WTC11 (cell line): ENCODE data around the gene ELP4. TPM values are rescaled to one million over a fixed set of nuclear protein-coding genes. Genes with fewer than 3 reads are reported as not detected.

Experiments used
- ATAC-seq: fragments of 200-7000 bp; cut with Tn5 transposase; 2 replicates; pipeline ENCODE4 v1.10.0; 2021; ENCODE audit warnings: mild to moderate bottlenecking, moderate library complexity
- CTCF ChIA-PET: fragments of 300-600 bp; sonication (Branson Sonifier 250); formaldehyde crosslinking; loops from one replicate; lab custom pipeline; 2021; ENCODE audit warnings: antibody characterized with exemption; lab: Charles Lee
- POLR2A ChIA-PET: fragments of 350-600 bp; sonication (Branson Sonifier 250); formaldehyde crosslinking; loops from one replicate; lab custom pipeline; 2021; ENCODE audit warnings: antibody characterized with exemption; lab: Charles Lee
- DNase-seq: peaks from one replicate; pipeline ENCODE4 v3.0.0; 2021; ENCODE audit warnings: low spot score
- H3K27ac Mint-ChIP-seq: 2 replicates; pipeline ENCODE4 v1.8.0; 2021; ENCODE audit warnings: mixed read lengths
- H3K27me3 Mint-ChIP-seq: 2 replicates; pipeline ENCODE4 v1.8.0; 2021; ENCODE audit warnings: low read depth, mild to moderate bottlenecking, moderate library complexity, mixed read lengths
- H3K36me3 Mint-ChIP-seq: 2 replicates; pipeline ENCODE4 v1.8.0; 2021; ENCODE audit warnings: mixed read lengths
- H3K4me1 Mint-ChIP-seq: 2 replicates; pipeline ENCODE4 v1.8.0; 2022; ENCODE audit warnings: mixed read lengths
- H3K4me3 Mint-ChIP-seq: 2 replicates; pipeline ENCODE4 v1.8.0; 2021; ENCODE audit warnings: mild to moderate bottlenecking, moderate library complexity, mixed read lengths
- H3K9me3 Mint-ChIP-seq: 2 replicates; pipeline ENCODE4 v1.8.0; 2021; ENCODE audit warnings: mixed read lengths
- CREM ChIP-seq: sonication (generic); formaldehyde crosslinking; IDR thresholded peaks from 2 replicates; pipeline ENCODE4 v1.8.1; 2022; ENCODE audit warnings: mild to moderate bottlenecking, missing genetic modification reagents, moderate library complexity
- GRHL2 ChIP-seq: fragments of 250-450 bp; sonication (Bioruptor Pico); IDR thresholded peaks from 2 replicates; pipeline ENCODE4 v1.8.0; 2022; ENCODE audit warnings: mild to moderate bottlenecking, moderate library complexity; ENCODE audit not compliant: insufficient replicate concordance, severe bottlenecking
- NFATC4 ChIP-seq: fragments of 250-450 bp; sonication (Bioruptor Pico); IDR thresholded peaks from 2 replicates; pipeline ENCODE4 v1.9.0; 2021; ENCODE audit warnings: mild to moderate bottlenecking
- NR2C2 ChIP-seq: sonication (generic); formaldehyde crosslinking; IDR thresholded peaks from 2 replicates; pipeline ENCODE4 v1.8.0; 2022; ENCODE audit warnings: mild to moderate bottlenecking, missing genetic modification reagents
- RELA ChIP-seq: sonication (generic); formaldehyde crosslinking; IDR thresholded peaks from 2 replicates; pipeline ENCODE4 v1.8.1; 2022; ENCODE audit warnings: missing genetic modification reagents, mild to moderate bottlenecking, borderline replicate concordance
- RORB ChIP-seq: fragments of 250-450 bp; sonication (Bioruptor Pico); IDR thresholded peaks from 2 replicates; pipeline ENCODE4 v1.9.0; 2021; ENCODE audit warnings: mild to moderate bottlenecking
- TEAD1 ChIP-seq: sonication (generic); formaldehyde crosslinking; IDR thresholded peaks from 2 replicates; pipeline ENCODE4 v1.8.0; 2022; ENCODE audit warnings: mild to moderate bottlenecking, missing genetic modification reagents
- ZNF219 ChIP-seq: sonication (generic); formaldehyde crosslinking; IDR thresholded peaks from 2 replicates; pipeline ENCODE4 v1.8.0; 2023; ENCODE audit warnings: missing genetic modification reagents, mild to moderate bottlenecking, borderline replicate concordance
- total RNA-seq: library from RNA; stranded (reverse); gene quantifications from 3 replicates; pipeline ENCODE4 v1.2.3, GENCODE V29; 2021
- TF ChIP-seq, protein P1 (sequence below): sonication (generic); formaldehyde crosslinking; IDR thresholded peaks from 2 replicates; pipeline ENCODE4 v1.8.1; 2022; ENCODE audit warnings: missing genetic modification reagents, borderline replicate concordance
- TF ChIP-seq, protein P2 (sequence below): sonication (generic); formaldehyde crosslinking; IDR thresholded peaks from 2 replicates; pipeline ENCODE4 v1.8.1; 2022; ENCODE audit warnings: mild to moderate bottlenecking, moderate library complexity, missing genetic modification reagents
- TF ChIP-seq, protein P3 (sequence below): sonication (generic); formaldehyde crosslinking; IDR thresholded peaks from 2 replicates; pipeline ENCODE4 v1.8.0; 2022; ENCODE audit warnings: missing genetic modification reagents
- TF ChIP-seq, protein P4 (sequence below): fragments of 250-450 bp; sonication (Bioruptor Pico); IDR thresholded peaks from 2 replicates; pipeline ENCODE4 v1.8.0; 2021; ENCODE audit warnings: mild to moderate bottlenecking

The ELP4 gene
- total RNA-seq, 1 experiment from 2014 or later: 14.6 TPM

DNA sequence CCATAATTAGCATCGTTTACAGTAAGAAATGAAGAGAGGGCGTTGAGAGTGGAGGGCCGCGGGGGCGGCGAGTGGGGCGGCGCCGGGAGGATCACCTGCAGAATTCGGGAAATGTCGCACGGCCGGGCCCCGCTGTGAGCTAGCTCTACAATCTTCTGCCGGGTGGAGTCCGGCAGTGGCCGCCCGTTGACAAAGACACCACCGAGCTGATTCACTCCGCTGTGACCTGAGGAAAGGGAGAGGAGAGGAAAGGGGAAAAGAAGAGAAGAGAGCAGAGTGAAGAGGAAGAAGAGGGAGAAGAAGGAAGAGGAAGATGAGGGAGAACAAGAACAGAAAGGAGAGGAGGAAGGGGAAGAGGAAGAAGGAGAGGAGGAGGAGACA is 293.0 kb downstream of the ELP4 start:
- Mint-ChIP-seq H3K4me1 (peaks cover 70% of the 10 kb centered on the region), H3K36me3 (no peaks in the 10 kb centered on the region), H3K4me3 (no peak overlapping the region), H3K27ac (no peak overlapping the region), H3K9me3 (no peaks in the 10 kb centered on the region), H3K27me3 (peaks cover 100% of the 10 kb centered on the region)
- DNase-seq (peak; percentile 60), ATAC-seq (no peak)
- TF ChIP-seq, protein P1, sequence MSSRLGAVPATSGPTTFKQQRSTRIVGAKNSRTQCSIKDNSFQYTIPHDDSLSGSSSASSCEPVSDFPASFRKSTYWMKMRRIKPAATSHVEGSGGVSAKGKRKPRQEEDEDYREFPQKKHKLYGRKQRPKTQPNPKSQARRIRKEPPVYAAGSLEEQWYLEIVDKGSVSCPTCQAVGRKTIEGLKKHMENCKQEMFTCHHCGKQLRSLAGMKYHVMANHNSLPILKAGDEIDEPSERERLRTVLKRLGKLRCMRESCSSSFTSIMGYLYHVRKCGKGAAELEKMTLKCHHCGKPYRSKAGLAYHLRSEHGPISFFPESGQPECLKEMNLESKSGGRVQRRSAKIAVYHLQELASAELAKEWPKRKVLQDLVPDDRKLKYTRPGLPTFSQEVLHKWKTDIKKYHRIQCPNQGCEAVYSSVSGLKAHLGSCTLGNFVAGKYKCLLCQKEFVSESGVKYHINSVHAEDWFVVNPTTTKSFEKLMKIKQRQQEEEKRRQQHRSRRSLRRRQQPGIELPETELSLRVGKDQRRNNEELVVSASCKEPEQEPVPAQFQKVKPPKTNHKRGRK (CRISPR knock-in tag): peak; percentile 75; the same call in 1 of the 2 replicates
- TF ChIP-seq, protein P2, sequence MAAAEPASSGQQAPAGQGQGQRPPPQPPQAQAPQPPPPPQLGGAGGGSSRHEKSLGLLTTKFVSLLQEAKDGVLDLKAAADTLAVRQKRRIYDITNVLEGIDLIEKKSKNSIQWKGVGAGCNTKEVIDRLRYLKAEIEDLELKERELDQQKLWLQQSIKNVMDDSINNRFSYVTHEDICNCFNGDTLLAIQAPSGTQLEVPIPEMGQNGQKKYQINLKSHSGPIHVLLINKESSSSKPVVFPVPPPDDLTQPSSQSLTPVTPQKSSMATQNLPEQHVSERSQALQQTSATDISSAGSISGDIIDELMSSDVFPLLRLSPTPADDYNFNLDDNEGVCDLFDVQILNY (CRISPR knock-in tag): no peak
- ChIA-PET CTCF (interaction anchor here (1.0 kb wide), 1 partner anchor 18 kb away, joined by 5 read pairs; no protein-coding TSS in a partner anchor), POLR2A (no interaction called here)

DNA sequence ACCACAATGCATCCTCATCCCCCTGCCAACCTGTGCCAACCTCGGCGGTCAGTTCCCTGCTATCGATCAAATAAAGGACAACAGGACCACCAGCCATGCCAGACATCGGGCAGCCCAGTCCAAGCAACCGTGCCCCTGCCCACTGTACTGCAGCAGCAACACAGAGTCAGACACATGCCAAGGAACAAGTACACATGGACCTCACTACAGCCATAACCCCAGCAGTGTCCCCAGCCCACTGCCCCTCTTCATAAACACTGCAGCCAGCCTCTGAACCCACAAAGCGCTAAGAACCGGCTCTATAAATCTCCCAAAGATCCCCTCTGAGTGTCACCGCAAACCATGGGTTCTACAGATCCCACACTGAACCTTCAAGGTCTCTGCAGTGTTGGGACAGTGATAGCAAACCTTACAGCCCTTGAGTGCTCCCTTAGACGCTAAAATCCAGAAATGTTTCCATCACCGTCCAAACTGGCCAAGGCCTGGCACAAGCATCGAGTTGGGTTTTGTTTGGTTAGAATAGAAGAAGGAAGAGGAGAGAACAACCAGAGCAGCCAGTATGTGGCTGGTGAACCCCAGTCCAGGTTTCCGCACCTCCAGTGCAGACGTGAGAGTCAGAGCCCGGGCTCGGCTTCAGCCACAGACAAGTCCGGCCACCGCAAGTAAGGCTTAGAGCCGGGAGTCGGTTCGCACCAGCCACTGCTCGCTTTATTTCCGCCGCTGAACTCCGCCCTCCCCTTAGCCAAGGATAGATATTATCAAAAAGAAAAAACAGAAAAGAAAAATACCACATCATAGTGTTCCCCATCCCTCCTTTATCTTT is 293.6 kb downstream of the ELP4 start:
- peak overlapping the region; percentile 10; the same call in 1 of the 2 replicates for H3K4me3 Mint-ChIP-seq
- ChIA-PET POLR2A (no interaction called here), CTCF (interaction anchor here (2.2 kb wide), 1 partner anchor 155 kb away, joined by 9 read pairs; no protein-coding TSS in a partner anchor)
- H3K9me3 Mint-ChIP-seq: no peaks in the 10 kb centered on the region
- no peak for ATAC-seq
- peaks cover 100% of the 10 kb centered on the region for H3K27me3 Mint-ChIP-seq
- peaks cover 72% of the 10 kb centered on the region for H3K4me1 Mint-ChIP-seq
- no peaks in the 10 kb centered on the region for H3K36me3 Mint-ChIP-seq
- DNase-seq: peak; percentile 52
- TF ChIP-seq NFATC4 (CRISPR knock-in tag) (no peak), ZNF219 (CRISPR knock-in tag) (no peak), CREM (CRISPR knock-in tag) (no peak), NR2C2 (no peak), GRHL2 (no peak), RELA (no peak)
- TF ChIP-seq, protein P3, sequence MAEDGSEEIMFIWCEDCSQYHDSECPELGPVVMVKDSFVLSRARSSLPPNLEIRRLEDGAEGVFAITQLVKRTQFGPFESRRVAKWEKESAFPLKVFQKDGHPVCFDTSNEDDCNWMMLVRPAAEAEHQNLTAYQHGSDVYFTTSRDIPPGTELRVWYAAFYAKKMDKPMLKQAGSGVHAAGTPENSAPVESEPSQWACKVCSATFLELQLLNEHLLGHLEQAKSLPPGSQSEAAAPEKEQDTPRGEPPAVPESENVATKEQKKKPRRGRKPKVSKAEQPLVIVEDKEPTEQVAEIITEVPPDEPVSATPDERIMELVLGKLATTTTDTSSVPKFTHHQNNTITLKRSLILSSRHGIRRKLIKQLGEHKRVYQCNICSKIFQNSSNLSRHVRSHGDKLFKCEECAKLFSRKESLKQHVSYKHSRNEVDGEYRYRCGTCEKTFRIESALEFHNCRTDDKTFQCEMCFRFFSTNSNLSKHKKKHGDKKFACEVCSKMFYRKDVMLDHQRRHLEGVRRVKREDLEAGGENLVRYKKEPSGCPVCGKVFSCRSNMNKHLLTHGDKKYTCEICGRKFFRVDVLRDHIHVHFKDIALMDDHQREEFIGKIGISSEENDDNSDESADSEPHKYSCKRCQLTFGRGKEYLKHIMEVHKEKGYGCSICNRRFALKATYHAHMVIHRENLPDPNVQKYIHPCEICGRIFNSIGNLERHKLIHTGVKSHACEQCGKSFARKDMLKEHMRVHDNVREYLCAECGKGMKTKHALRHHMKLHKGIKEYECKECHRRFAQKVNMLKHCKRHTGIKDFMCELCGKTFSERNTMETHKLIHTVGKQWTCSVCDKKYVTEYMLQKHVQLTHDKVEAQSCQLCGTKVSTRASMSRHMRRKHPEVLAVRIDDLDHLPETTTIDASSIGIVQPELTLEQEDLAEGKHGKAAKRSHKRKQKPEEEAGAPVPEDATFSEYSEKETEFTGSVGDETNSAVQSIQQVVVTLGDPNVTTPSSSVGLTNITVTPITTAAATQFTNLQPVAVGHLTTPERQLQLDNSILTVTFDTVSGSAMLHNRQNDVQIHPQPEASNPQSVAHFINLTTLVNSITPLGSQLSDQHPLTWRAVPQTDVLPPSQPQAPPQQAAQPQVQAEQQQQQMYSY (CRISPR knock-in tag): no peak
- TF ChIP-seq, all 79 proteins: peak for 0
- H3K27ac Mint-ChIP-seq: no peak overlapping the region

DNA sequence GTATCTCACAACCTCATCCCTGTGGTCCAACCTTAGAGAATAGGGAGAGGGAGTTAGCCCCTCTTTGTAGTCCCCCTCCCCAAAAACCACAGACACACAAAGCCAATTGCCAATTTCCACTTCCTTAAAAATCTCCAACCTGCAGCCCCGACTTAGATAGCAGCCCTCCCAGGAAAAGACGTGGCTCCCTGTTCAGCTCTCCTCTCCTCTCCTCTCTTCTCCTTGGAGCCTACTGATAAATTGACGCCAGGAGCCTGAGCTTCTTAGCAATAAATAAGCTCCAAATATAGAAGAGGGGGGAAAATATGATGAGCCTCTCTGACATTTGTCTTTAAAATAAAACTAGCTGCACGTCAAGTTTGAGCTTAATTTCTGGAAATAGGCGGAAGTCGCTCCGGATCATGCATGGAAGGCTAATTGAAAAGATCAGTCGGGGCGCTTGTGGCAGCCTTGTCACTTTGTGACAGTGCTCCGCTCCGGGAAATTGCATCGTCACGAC is 294.3 kb downstream of the ELP4 start:
- POLR2A ChIA-PET: no interaction called here
- TF ChIP-seq, protein P4, sequence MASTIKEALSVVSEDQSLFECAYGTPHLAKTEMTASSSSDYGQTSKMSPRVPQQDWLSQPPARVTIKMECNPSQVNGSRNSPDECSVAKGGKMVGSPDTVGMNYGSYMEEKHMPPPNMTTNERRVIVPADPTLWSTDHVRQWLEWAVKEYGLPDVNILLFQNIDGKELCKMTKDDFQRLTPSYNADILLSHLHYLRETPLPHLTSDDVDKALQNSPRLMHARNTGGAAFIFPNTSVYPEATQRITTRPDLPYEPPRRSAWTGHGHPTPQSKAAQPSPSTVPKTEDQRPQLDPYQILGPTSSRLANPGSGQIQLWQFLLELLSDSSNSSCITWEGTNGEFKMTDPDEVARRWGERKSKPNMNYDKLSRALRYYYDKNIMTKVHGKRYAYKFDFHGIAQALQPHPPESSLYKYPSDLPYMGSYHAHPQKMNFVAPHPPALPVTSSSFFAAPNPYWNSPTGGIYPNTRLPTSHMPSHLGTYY: no peak
- no peak for TF ChIP-seq RORB (CRISPR knock-in tag)
- no peak for TF ChIP-seq TEAD1 (CRISPR knock-in tag)
- DNase-seq (no peak), ATAC-seq (no peak)
- Mint-ChIP-seq H3K9me3 (no peaks in the 10 kb centered on the region), H3K4me1 (peaks cover 76% of the 10 kb centered on the region), H3K36me3 (no peaks in the 10 kb centered on the region), H3K27ac (no peak overlapping the region), H3K27me3 (peaks cover 100% of the 10 kb centered on the region), H3K4me3 (peak overlapping the region; percentile 69)
- CTCF ChIA-PET: interaction anchor here (1.3 to 2.2 kb wide), 2 partner anchors 154 to 372 kb away, joined by 3 to 9 read pairs; no protein-coding TSS in a partner anchor
